Mesenchymal stem cell (in vitro differentiated cells and primary cell): ENCODE data around the gene CHCHD4.

Experiments
- DNase-seq: peaks from one replicate; pipeline ENCODE4 v3.0.0-alpha.2; 2013
- H2AFZ ChIP-seq: one replicate; pipeline ENCODE4 v1.6.1; 2013; ENCODE audit warnings: low read depth, mild to moderate bottlenecking, control low read depth, inconsistent platforms, low read length, moderate library complexity
- H2AK5ac ChIP-seq: 2 replicates; pipeline ENCODE4 v1.6.1; 2013; ENCODE audit warnings: low read length, moderate library complexity, mild to moderate bottlenecking, inconsistent platforms; ENCODE audit not compliant: severe bottlenecking
- H2BK120ac ChIP-seq: one replicate; pipeline ENCODE4 v1.6.1; 2013; ENCODE audit warnings: low read depth, mild to moderate bottlenecking, inconsistent platforms, low read length, moderate library complexity
- H2BK12ac ChIP-seq, 2 experiments: one replicate each; pipeline ENCODE4 v1.6.1; 2013; ENCODE audit warnings: inconsistent platforms in 2 of 2, low read length in 2 of 2, mild to moderate bottlenecking in 2 of 2, moderate library complexity in 2 of 2, control low read depth in 1 of 2
- H2BK15ac ChIP-seq: one replicate; pipeline ENCODE4 v1.6.1; 2013; ENCODE audit warnings: mild to moderate bottlenecking, low read depth, inconsistent platforms; ENCODE audit not compliant: poor library complexity, severe bottlenecking
- H2BK5ac ChIP-seq: 2 replicates; pipeline ENCODE4 v1.6.1; 2013; ENCODE audit warnings: low read depth, mild to moderate bottlenecking, low read length, control low read depth, inconsistent platforms; ENCODE audit not compliant: poor library complexity, severe bottlenecking
- H3K14ac ChIP-seq, 2 experiments: one replicate each; pipeline ENCODE4 v1.6.1; 2013; ENCODE audit warnings: inconsistent platforms in 2 of 2, low read length in 2 of 2, control low read depth in 1 of 2, mild to moderate bottlenecking in 1 of 2, moderate library complexity in 1 of 2
- H3K18ac ChIP-seq, 2 experiments: one replicate each; pipeline ENCODE4 v1.6.1; 2013; ENCODE audit warnings: inconsistent platforms in 2 of 2, low read length in 2 of 2, control low read depth in 1 of 2, low read depth in 1 of 2, mild to moderate bottlenecking in 1 of 2
- H3K23ac ChIP-seq, 2 experiments: one replicate each; pipeline ENCODE4 v1.6.1; 2013; ENCODE audit warnings: inconsistent platforms in 2 of 2, low read length in 2 of 2, mild to moderate bottlenecking in 2 of 2, moderate library complexity in 2 of 2, control low read depth in 1 of 2
- H3K27ac ChIP-seq: 2 replicates; pipeline ENCODE4 v1.5.1; 2013; ENCODE audit warnings: mild to moderate bottlenecking, moderate library complexity, low read length, control low read depth, inconsistent platforms; ENCODE audit not compliant: poor library complexity, severe bottlenecking
- H3K27me3 ChIP-seq, 2 experiments: 2 replicates each; pipeline versions ENCODE4 v1.6.1 to v1.7.0; 2013; ENCODE audit warnings: low read length in 2 of 2, mild to moderate bottlenecking in 2 of 2, moderate library complexity in 2 of 2, control low read depth in 1 of 2, inconsistent platforms in 1 of 2; ENCODE audit not compliant: control insufficient read depth in 1 of 2, insufficient read depth in 1 of 2
- H3K36me3 ChIP-seq, 2 experiments: 2 replicates each; pipeline versions ENCODE4 v1.6.1 to v1.7.0; 2013; ENCODE audit warnings: low read length in 2 of 2, control low read depth in 1 of 2, inconsistent platforms in 1 of 2, low read depth in 1 of 2, mild to moderate bottlenecking in 1 of 2; ENCODE audit not compliant: insufficient read depth in 2 of 2, control insufficient read depth in 1 of 2
- H3K4ac ChIP-seq, 2 experiments: one replicate each; pipeline ENCODE4 v1.6.1; 2013; ENCODE audit warnings: inconsistent platforms in 2 of 2, low read length in 2 of 2, mild to moderate bottlenecking in 2 of 2, moderate library complexity in 2 of 2, control low read depth in 1 of 2, low read depth in 1 of 2
- H3K4me1 ChIP-seq: 2 replicates; pipeline ENCODE4 v1.6.1; 2013; ENCODE audit warnings: low read depth, low read length, control low read depth; ENCODE audit not compliant: control insufficient read depth, insufficient read depth
- H3K4me2 ChIP-seq: 2 replicates; pipeline ENCODE4 v1.6.1; 2013; ENCODE audit warnings: low read length, mild to moderate bottlenecking, inconsistent platforms; ENCODE audit not compliant: poor library complexity, severe bottlenecking
- H3K4me3 ChIP-seq, 2 experiments: 2 replicates each; pipeline versions ENCODE4 v1.5.1 to v1.7.0; 2013; ENCODE audit warnings: low read length in 2 of 2, mild to moderate bottlenecking in 2 of 2, control low read depth in 1 of 2, low read depth in 1 of 2; ENCODE audit not compliant: insufficient read depth in 1 of 2
- H3K79me1 ChIP-seq: replicated peaks from 2 replicates; pipeline ENCODE4 v1.6.1; 2013; ENCODE audit warnings: mild to moderate bottlenecking, control low read depth, low read length, inconsistent platforms; ENCODE audit not compliant: poor library complexity, severe bottlenecking
- H3K9ac ChIP-seq: 2 replicates; pipeline ENCODE4 v1.7.0; 2013; ENCODE audit warnings: mild to moderate bottlenecking, low read length, moderate library complexity
- H3K9me3 ChIP-seq: 2 replicates; pipeline ENCODE4 v1.7.0; 2013; ENCODE audit warnings: mild to moderate bottlenecking, low read length; ENCODE audit not compliant: control insufficient read depth
- H4K8ac ChIP-seq: one replicate; pipeline ENCODE4 v1.6.1; 2013; ENCODE audit warnings: inconsistent platforms, mild to moderate bottlenecking, low read length, moderate library complexity
- H4K91ac ChIP-seq: one replicate; pipeline ENCODE4 v1.6.1; 2013; ENCODE audit warnings: mild to moderate bottlenecking, low read length, inconsistent platforms
- WGBS: methylation state at CpG from one replicate; pipeline ENCODE4 v1.1.7; 2013; ENCODE audit warnings: mixed read lengths; 5-methylcytosine and 5-hydroxymethylcytosine counted together

Gene CHCHD4

DNA sequence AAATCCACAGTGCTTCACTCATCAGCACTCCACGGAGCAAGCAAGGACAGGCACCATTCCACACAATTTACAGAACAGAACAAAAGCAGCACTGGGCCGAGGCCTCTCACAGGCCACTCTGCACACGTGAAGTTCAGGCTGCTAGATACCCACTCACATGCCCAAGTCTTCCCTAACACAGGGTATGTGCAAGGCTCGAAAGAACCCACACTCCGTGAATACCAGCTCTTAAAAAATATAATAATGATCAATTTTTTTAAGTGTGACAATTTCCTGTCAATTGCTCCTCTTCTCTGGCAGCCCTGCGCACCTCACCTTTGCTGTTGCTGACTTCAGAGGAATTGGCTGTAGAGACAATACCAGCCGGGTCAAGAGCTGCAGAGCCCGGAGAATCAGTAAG, 34.8 kb upstream of the CHCHD4 start:
- H2AK5ac ChIP-seq, result no peak overlapping the region
- no peak overlapping the region for H4K91ac ChIP-seq
- no peak overlapping the region for H2BK5ac ChIP-seq
- WGBS, result 98% methylated on average over 6 of the region's 8 CpGs
- H2BK120ac ChIP-seq, result no peak overlapping the region
- no peaks in the 10 kb centered on the region for H3K27me3 ChIP-seq
- H3K9me3 ChIP-seq, result peaks cover 29% of the 10 kb centered on the region
- no peak overlapping the region for H3K18ac ChIP-seq
- H2AFZ ChIP-seq, result no peak overlapping the region
- H3K79me1 ChIP-seq, result peaks cover 45% of the 10 kb centered on the region
- H3K14ac ChIP-seq, result no peak overlapping the region
- no peak overlapping the region for H3K9ac ChIP-seq
- H3K4me3 ChIP-seq, result no peak overlapping the region
- H3K23ac ChIP-seq, result no peak overlapping the region
- no peak overlapping the region for H3K4me2 ChIP-seq
- H4K8ac ChIP-seq, result no peak overlapping the region
- H3K4ac ChIP-seq, result no peak overlapping the region
- no peak overlapping the region for H3K27ac ChIP-seq
- H3K4me1 ChIP-seq, result peaks cover 2% of the 10 kb centered on the region
- no peak overlapping the region for H2BK12ac ChIP-seq
- H2BK15ac ChIP-seq, result no peak overlapping the region
- peaks cover 44 to 95% of the 10 kb centered on the region in 2 experiments for H3K36me3 ChIP-seq
- no peak for DNase-seq

- Histone ChIP-seq H3K14ac (no peak overlapping the region), H4K91ac (no peak overlapping the region), H3K27me3 (no peaks in the 10 kb centered on the region), H2BK5ac (no peak overlapping the region), H3K4me2 (no peak overlapping the region), H3K18ac (no peak overlapping the region), H2BK120ac (no peak overlapping the region), H3K9me3 (peaks cover 27% of the 10 kb centered on the region), H2AFZ (no peak overlapping the region), H3K79me1 (peaks cover 49% of the 10 kb centered on the region), H2BK12ac (no peak overlapping the region), H3K9ac (no peak overlapping the region), H3K23ac (no peak overlapping the region), H3K4me1 (peaks cover 2% of the 10 kb centered on the region), H2BK15ac (no peak overlapping the region), H2AK5ac (no peak overlapping the region), H4K8ac (no peak overlapping the region), H3K4ac (no peak overlapping the region), H3K4me3 (no peak overlapping the region), H3K36me3 (peaks cover 46 to 95% of the 10 kb centered on the region in 2 experiments), H3K27ac (no peak overlapping the region)
- DNase-seq, result no peak
- over 99% methylated on average over 14 of the region's 14 CpGs for WGBS
These were observed 33.7 kb upstream of the CHCHD4 start for GRCh38 chr3:14158370-14158769.

GRCh38 chr3:14157951-14158350, 33.3 kb upstream of the CHCHD4 start:
- Histone ChIP-seq H3K27ac (no peak overlapping the region), H3K79me1 (peaks cover 51% of the 10 kb centered on the region), H2AK5ac (no peak overlapping the region), H3K4me1 (peaks cover 2% of the 10 kb centered on the region), H3K27me3 (no peaks in the 10 kb centered on the region), H3K14ac (no peak overlapping the region), H3K36me3 (peaks cover 48 to 95% of the 10 kb centered on the region in 2 experiments), H3K4ac (no peak overlapping the region), H3K9ac (no peak overlapping the region), H2BK15ac (no peak overlapping the region), H2BK12ac (peak overlapping the region in 1 of 2 experiments; percentile 11), H4K8ac (no peak overlapping the region), H2BK5ac (no peak overlapping the region), H3K9me3 (peaks cover 23% of the 10 kb centered on the region), H3K23ac (no peak overlapping the region), H3K18ac (no peak overlapping the region), H4K91ac (peak overlapping the region; percentile 43), H2AFZ (no peak overlapping the region), H2BK120ac (no peak overlapping the region), H3K4me3 (no peak overlapping the region), H3K4me2 (no peak overlapping the region)
- WGBS, result 97% methylated on average over 9 of the region's 9 CpGs
- no peak for DNase-seq

- H4K91ac ChIP-seq, result no peak overlapping the region
- no peak for DNase-seq
- no peak overlapping the region for H2AFZ ChIP-seq
- no peak overlapping the region for H3K27ac ChIP-seq
- peaks cover 57 to 95% of the 10 kb centered on the region in 2 experiments for H3K36me3 ChIP-seq
- H3K4me1 ChIP-seq, result peaks cover 2% of the 10 kb centered on the region
- H3K4me3 ChIP-seq, result no peak overlapping the region
- H2BK15ac ChIP-seq, result no peak overlapping the region
- H3K4me2 ChIP-seq, result no peak overlapping the region
- H3K23ac ChIP-seq, result no peak overlapping the region
- no peak overlapping the region for H2BK12ac ChIP-seq
- peaks cover 56% of the 10 kb centered on the region for H3K79me1 ChIP-seq
- H3K18ac ChIP-seq, result no peak overlapping the region
- H3K9me3 ChIP-seq, result peaks cover 14% of the 10 kb centered on the region
- H3K14ac ChIP-seq, result no peak overlapping the region
- H3K4ac ChIP-seq, result no peak overlapping the region
- 96% methylated on average over 13 of the region's 13 CpGs for WGBS
- H2AK5ac ChIP-seq, result no peak overlapping the region
- H3K9ac ChIP-seq, result no peak overlapping the region
- no peak overlapping the region for H4K8ac ChIP-seq
- no peak overlapping the region for H2BK120ac ChIP-seq
- no peak overlapping the region for H2BK5ac ChIP-seq
- H3K27me3 ChIP-seq, result no peaks in the 10 kb centered on the region
These were observed 32.3 kb upstream of the CHCHD4 start for GRCh38 chr3:14156843-14157561.
